ENCODE measurements around the gene COQ6.
"Not testable (repeated sequence)": the region's sequence is repeated elsewhere in the genome, so short reads cannot be mapped to it uniquely, and the experiment has no call there.

COQ6 gene

GRCh38 chr14:73991092-73991491, 41.0 kb downstream of the COQ6 start:
- Histone ChIP-seq H3K27ac (ENCODE audit: low read depth, low read length) (no peak overlapping the region), H3K36me3 (ENCODE audit: control insufficient read depth, insufficient read depth, low read length) (peaks cover 2% of the 10 kb centered on the region), H3K27me3 (ENCODE audit: control insufficient read depth, insufficient read depth, low read length) (no peaks in the 10 kb centered on the region), H3K4me1 (ENCODE audit: control insufficient read depth, insufficient read depth, low read length) (no peaks in the 10 kb centered on the region), H3K9ac (ENCODE audit: low read length) (no peak overlapping the region), H3K4me3 (ENCODE audit: low read length) (no peak overlapping the region)

GRCh38 chr14:73994926-73995325, 44.8 kb downstream of the COQ6 start:
- H3K27me3 ChIP-seq (ENCODE audit: control insufficient read depth, insufficient read depth, low read length); H3K36me3 ChIP-seq (ENCODE audit: control insufficient read depth, insufficient read depth, low read length); H3K4me1 ChIP-seq (ENCODE audit: control insufficient read depth, insufficient read depth, low read length); H3K9ac ChIP-seq (ENCODE audit: low read length); H3K27ac ChIP-seq (ENCODE audit: low read depth, low read length): not testable (repeated sequence)
- H3K4me3 ChIP-seq (ENCODE audit: low read length), result peak overlapping the region; percentile 18

- H3K27me3 ChIP-seq (ENCODE audit: control insufficient read depth, insufficient read depth, low read length), result no peaks in the 10 kb centered on the region
- H3K9ac ChIP-seq (ENCODE audit: low read length), result no peak overlapping the region
- no peak overlapping the region for H3K27ac ChIP-seq (ENCODE audit: low read depth, low read length)
- H3K4me3 ChIP-seq (ENCODE audit: low read length), result peak overlapping the region; percentile 38
- H3K4me1 ChIP-seq (ENCODE audit: control insufficient read depth, insufficient read depth, low read length), result no peaks in the 10 kb centered on the region
- H3K36me3 ChIP-seq (ENCODE audit: control insufficient read depth, insufficient read depth, low read length), result no peaks in the 10 kb centered on the region
Measured at GRCh38 chr14:73995977-73996378, 45.9 kb downstream of the COQ6 start.

GRCh38 chr14:73996731-73997107, 46.6 kb downstream of the COQ6 start:
- no peak overlapping the region for H3K9ac ChIP-seq (ENCODE audit: low read length)

GRCh38 chr14:73997108-73997943, 47.2 kb downstream of the COQ6 start:
- Histone ChIP-seq H3K4me3 (ENCODE audit: low read length) (no peak overlapping the region), H3K27me3 (ENCODE audit: control insufficient read depth, insufficient read depth, low read length) (no peaks in the 10 kb centered on the region), H3K9ac (ENCODE audit: low read length) (no peak overlapping the region), H3K4me1 (ENCODE audit: control insufficient read depth, insufficient read depth, low read length) (no peaks in the 10 kb centered on the region), H3K27ac (ENCODE audit: low read depth, low read length) (peak overlapping the region; percentile 17), H3K36me3 (ENCODE audit: control insufficient read depth, insufficient read depth, low read length) (no peaks in the 10 kb centered on the region)

More at GRCh38 chr14:73996731-73997107, 46.6 kb downstream of the COQ6 start:
- H3K27me3 ChIP-seq (ENCODE audit: control insufficient read depth, insufficient read depth, low read length), result no peaks in the 10 kb centered on the region
- no peak overlapping the region for H3K4me3 ChIP-seq (ENCODE audit: low read length)
- no peaks in the 10 kb centered on the region for H3K36me3 ChIP-seq (ENCODE audit: control insufficient read depth, insufficient read depth, low read length)
- H3K4me1 ChIP-seq (ENCODE audit: control insufficient read depth, insufficient read depth, low read length), result no peaks in the 10 kb centered on the region
- no peak overlapping the region for H3K27ac ChIP-seq (ENCODE audit: low read depth, low read length)

GRCh38 chr14:73997944-73998447, 47.9 kb downstream of the COQ6 start:
- Histone ChIP-seq H3K4me3 (ENCODE audit: low read length) (no peak overlapping the region), H3K9ac (ENCODE audit: low read length) (no peak overlapping the region), H3K4me1 (ENCODE audit: control insufficient read depth, insufficient read depth, low read length) (no peaks in the 10 kb centered on the region), H3K27me3 (ENCODE audit: control insufficient read depth, insufficient read depth, low read length) (no peaks in the 10 kb centered on the region), H3K27ac (ENCODE audit: low read depth, low read length) (peak overlapping the region; percentile 17), H3K36me3 (ENCODE audit: control insufficient read depth, insufficient read depth, low read length) (no peaks in the 10 kb centered on the region)

GRCh38 chr14:73998726-73999125, 48.6 kb downstream of the COQ6 start:
- Histone ChIP-seq H3K27ac (ENCODE audit: low read depth, low read length) (no peak overlapping the region), H3K36me3 (ENCODE audit: control insufficient read depth, insufficient read depth, low read length) (no peaks in the 10 kb centered on the region)

GRCh38 chr14:74005664-74006063, 55.6 kb downstream of the COQ6 start:
- not testable (repeated sequence) for H3K36me3 ChIP-seq (ENCODE audit: control insufficient read depth, insufficient read depth, low read length); H3K27me3 ChIP-seq (ENCODE audit: control insufficient read depth, insufficient read depth, low read length); H3K27ac ChIP-seq (ENCODE audit: low read depth, low read length); H3K9ac ChIP-seq (ENCODE audit: low read length); H3K4me1 ChIP-seq (ENCODE audit: control insufficient read depth, insufficient read depth, low read length); H3K4me3 ChIP-seq (ENCODE audit: low read length)

More at GRCh38 chr14:73998726-73999125, 48.6 kb downstream of the COQ6 start:
- H3K9ac ChIP-seq (ENCODE audit: low read length), result no peak overlapping the region
- H3K4me3 ChIP-seq (ENCODE audit: low read length), result no peak overlapping the region
- no peaks in the 10 kb centered on the region for H3K4me1 ChIP-seq (ENCODE audit: control insufficient read depth, insufficient read depth, low read length)
- no peaks in the 10 kb centered on the region for H3K27me3 ChIP-seq (ENCODE audit: control insufficient read depth, insufficient read depth, low read length)

- no peak overlapping the region for H3K4me3 ChIP-seq (ENCODE audit: low read length)
- no peak overlapping the region for H3K27ac ChIP-seq (ENCODE audit: low read depth, low read length)
- no peaks in the 10 kb centered on the region for H3K36me3 ChIP-seq (ENCODE audit: control insufficient read depth, insufficient read depth, low read length)
- no peaks in the 10 kb centered on the region for H3K27me3 ChIP-seq (ENCODE audit: control insufficient read depth, insufficient read depth, low read length)
- no peaks in the 10 kb centered on the region for H3K4me1 ChIP-seq (ENCODE audit: control insufficient read depth, insufficient read depth, low read length)
- no peak overlapping the region for H3K9ac ChIP-seq (ENCODE audit: low read length)
Measured at GRCh38 chr14:74008843-74009499, 58.9 kb downstream of the COQ6 start.

Data from rectal smooth muscle tissue (tissue), 1 donor.